GM12874 (cell line): ENCODE data around the gene GPR39.

Experiments used
- CTCF ChIP-seq: IDR thresholded peaks from 2 replicates; pipeline ENCODE4 v1.5.1; 2011; ENCODE audit warnings: low read depth, mild to moderate bottlenecking, control low read depth, low read length, moderate library complexity; ENCODE audit not compliant: insufficient read depth

Gene GPR39

GRCh38 chr2:132668987-132669907 lies 252.6 kb downstream of the GPR39 start:
- TF ChIP-seq CTCF: peak; percentile 42

- TF ChIP-seq CTCF: no peak
These were observed 253.4 kb downstream of the GPR39 start, which contains the start of gene LYPD1 for GRCh38 chr2:132669908-132670495. TSS of gene LYPD1 (minus strand) at chr2:132670205. CDS start at chr2:132669932, 273 bp downstream.

- TF ChIP-seq CTCF: no peak
These were observed 254.0 kb downstream of the GPR39 start for GRCh38 chr2:132670496-132671150.

GRCh38 chr2:132671151-132671835 lies 254.7 kb downstream of the GPR39 start:
- TF ChIP-seq CTCF: no peak

GRCh38 chr2:132676999-132677398 lies 260.4 kb downstream of the GPR39 start:
- no peak for TF ChIP-seq CTCF

GRCh38 chr2:132677661-132678060 lies 261.1 kb downstream of the GPR39 start:
- TF ChIP-seq CTCF: no peak

- TF ChIP-seq CTCF: no peak
These were observed 261.9 kb downstream of the GPR39 start for GRCh38 chr2:132678483-132678882.
